ENCODE measurements around the gene ZNF124. TPM values are rescaled to one million over a fixed set of nuclear protein-coding genes. Genes with fewer than 3 reads are reported as not detected.
A peak's percentile ranks its signal among the peaks of the same experiment; 100 is the strongest.

Gene ZNF124
- total RNA-seq, 1 donor from 2014 or later, result 134 TPM

DNA sequence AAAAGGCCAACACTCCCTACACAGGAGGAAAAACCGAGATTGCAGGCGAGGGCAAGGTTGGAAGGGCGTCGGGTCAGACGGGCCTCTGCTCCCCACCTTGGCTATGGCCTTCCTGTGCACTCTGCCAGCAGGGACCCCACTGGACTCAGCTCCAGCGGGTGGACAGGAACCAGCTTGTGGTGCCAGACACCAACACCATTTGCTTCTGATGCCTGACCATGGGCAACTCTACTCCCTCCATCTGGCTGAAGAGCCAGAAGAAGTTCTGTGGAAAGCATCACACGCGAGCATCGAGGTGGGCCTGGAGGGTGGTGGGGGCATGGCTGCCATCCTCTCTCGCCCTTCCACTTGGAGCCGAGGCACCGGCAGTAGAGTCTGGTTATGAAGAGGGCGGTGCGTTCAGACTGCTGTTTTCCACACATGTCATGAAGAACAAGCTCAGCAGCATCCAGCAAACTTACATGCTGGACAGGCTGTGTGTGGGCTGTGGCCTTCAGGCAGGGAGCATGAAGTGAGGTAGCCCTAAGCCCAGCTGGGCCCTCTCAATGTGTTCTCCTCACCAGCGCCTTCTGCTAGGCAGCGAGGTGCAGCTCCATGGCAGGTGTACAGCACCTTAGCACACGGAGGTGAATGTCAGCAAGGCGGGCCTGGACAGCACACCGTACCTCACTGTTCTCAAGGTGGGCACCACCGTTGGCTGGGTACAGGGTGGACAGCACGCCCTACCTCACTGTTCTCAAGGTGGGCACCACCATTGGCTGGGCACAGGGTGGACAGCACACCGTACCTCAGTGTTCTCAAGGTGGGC lies 52.0 kb downstream of the ZNF124 start:
- TF ChIP-seq, protein P1, sequence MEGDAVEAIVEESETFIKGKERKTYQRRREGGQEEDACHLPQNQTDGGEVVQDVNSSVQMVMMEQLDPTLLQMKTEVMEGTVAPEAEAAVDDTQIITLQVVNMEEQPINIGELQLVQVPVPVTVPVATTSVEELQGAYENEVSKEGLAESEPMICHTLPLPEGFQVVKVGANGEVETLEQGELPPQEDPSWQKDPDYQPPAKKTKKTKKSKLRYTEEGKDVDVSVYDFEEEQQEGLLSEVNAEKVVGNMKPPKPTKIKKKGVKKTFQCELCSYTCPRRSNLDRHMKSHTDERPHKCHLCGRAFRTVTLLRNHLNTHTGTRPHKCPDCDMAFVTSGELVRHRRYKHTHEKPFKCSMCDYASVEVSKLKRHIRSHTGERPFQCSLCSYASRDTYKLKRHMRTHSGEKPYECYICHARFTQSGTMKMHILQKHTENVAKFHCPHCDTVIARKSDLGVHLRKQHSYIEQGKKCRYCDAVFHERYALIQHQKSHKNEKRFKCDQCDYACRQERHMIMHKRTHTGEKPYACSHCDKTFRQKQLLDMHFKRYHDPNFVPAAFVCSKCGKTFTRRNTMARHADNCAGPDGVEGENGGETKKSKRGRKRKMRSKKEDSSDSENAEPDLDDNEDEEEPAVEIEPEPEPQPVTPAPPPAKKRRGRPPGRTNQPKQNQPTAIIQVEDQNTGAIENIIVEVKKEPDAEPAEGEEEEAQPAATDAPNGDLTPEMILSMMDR (conservative IDR thresholded peaks at IDR 0.05), result no peak
- DNase-seq (ENCODE audit: extremely low spot score, unreplicated experiment), result peak; percentile 53
- Mint-ChIP-seq H3K9me3 (no peaks in the 10 kb centered on the region), H3K4me3 (no peak overlapping the region), H3K27me3 (no peaks in the 10 kb centered on the region), H3K27ac (no peak overlapping the region), H3K4me1 (ENCODE audit: unreplicated experiment) (no peaks in the 10 kb centered on the region), H3K36me3 (no peaks in the 10 kb centered on the region)

DNA sequence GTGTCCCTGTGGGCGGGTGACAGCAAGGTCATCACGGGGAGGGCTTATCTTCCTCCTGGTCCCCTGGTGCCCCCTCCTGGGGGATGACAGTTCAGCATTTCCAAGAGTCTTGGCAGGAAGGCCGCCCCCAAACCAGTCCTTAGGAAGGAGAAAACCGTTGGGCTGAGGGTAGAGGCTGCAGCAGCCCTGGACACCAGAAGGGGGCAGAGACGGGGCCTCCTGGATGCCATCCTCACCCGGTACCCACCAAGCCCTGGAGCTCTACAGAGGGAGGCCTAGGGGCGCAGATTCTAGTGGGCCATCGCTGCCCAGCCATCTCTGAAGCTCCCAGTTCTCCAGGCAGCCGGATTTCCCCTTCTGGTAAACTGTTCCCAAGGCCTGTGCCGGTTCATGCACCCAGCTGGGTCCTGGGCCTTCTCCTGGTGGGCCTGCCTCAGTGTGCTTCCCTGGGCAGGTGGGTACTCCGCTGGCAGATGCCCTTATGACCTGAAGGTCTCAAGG lies 52.8 kb downstream of the ZNF124 start:
- H3K27me3 Mint-ChIP-seq, result no peaks in the 10 kb centered on the region
- no peaks in the 10 kb centered on the region for H3K4me1 Mint-ChIP-seq (ENCODE audit: unreplicated experiment)
- TF ChIP-seq, protein P1 (conservative IDR thresholded peaks at IDR 0.05), result peak; percentile 28
- no peak overlapping the region for H3K4me3 Mint-ChIP-seq
- H3K27ac Mint-ChIP-seq, result no peak overlapping the region
- DNase-seq (ENCODE audit: extremely low spot score, unreplicated experiment), result peak; percentile 67
- H3K9me3 Mint-ChIP-seq, result no peaks in the 10 kb centered on the region
- H3K36me3 Mint-ChIP-seq, result no peaks in the 10 kb centered on the region

DNA sequence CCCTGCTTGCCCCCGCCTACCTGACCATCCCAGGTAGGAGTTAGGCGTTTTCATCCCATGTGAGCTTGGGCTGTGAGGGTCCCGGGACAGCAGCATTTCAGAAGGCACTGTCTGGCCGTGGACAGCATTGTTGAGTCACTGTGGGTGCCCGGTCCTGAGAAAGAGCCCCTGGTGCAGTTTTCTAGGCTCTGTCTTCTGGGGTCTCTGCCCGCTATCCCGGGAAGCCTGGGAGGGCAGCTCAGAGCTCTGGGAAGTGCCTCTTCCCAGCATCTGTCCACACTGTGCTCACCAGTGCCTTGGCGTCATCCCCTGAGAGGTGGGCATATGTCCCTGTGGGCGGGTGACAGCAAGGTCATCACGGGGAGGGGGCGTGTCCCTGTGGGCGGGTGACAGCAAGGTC lies 56.3 kb downstream of the ZNF124 start:
- TF ChIP-seq, protein P1 (conservative IDR thresholded peaks at IDR 0.05), result no peak
- H3K27me3 Mint-ChIP-seq, result peaks cover 4% of the 10 kb centered on the region
- peak; percentile 58 for DNase-seq (ENCODE audit: extremely low spot score, unreplicated experiment)
- peaks cover 5% of the 10 kb centered on the region for H3K4me1 Mint-ChIP-seq (ENCODE audit: unreplicated experiment)
- no peak overlapping the region for H3K27ac Mint-ChIP-seq
- no peaks in the 10 kb centered on the region for H3K9me3 Mint-ChIP-seq
- no peak overlapping the region for H3K4me3 Mint-ChIP-seq
- H3K36me3 Mint-ChIP-seq, result peaks cover 4% of the 10 kb centered on the region

DNA sequence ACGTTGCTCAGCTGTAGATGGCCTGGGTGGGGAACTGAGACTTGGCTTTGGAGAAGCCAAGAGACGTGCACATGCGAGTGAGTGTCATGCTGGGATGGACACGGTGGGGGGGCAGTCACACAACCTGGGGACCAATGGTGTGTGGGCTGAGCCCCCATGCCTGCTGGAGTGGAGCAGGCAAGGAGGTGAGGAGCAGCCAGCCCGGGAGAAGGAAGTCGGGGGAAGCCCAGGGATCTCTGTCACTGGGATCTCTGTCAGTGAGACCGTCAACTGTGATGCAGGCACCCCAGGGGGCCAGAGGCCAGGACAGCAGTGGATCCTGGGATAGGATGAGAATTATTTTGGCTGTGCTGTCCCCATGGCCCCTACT lies 56.7 kb downstream of the ZNF124 start:
- Mint-ChIP-seq H3K27me3 (peaks cover 4% of the 10 kb centered on the region), H3K36me3 (peaks cover 5% of the 10 kb centered on the region), H3K9me3 (no peaks in the 10 kb centered on the region), H3K4me1 (ENCODE audit: unreplicated experiment) (peaks cover 5% of the 10 kb centered on the region), H3K4me3 (peak overlapping the region; percentile 39), H3K27ac (peak overlapping the region; percentile 82)
- peak; percentile 59 for DNase-seq (ENCODE audit: extremely low spot score, unreplicated experiment)
- TF ChIP-seq, protein P1 (conservative IDR thresholded peaks at IDR 0.05), result no peak

DNA sequence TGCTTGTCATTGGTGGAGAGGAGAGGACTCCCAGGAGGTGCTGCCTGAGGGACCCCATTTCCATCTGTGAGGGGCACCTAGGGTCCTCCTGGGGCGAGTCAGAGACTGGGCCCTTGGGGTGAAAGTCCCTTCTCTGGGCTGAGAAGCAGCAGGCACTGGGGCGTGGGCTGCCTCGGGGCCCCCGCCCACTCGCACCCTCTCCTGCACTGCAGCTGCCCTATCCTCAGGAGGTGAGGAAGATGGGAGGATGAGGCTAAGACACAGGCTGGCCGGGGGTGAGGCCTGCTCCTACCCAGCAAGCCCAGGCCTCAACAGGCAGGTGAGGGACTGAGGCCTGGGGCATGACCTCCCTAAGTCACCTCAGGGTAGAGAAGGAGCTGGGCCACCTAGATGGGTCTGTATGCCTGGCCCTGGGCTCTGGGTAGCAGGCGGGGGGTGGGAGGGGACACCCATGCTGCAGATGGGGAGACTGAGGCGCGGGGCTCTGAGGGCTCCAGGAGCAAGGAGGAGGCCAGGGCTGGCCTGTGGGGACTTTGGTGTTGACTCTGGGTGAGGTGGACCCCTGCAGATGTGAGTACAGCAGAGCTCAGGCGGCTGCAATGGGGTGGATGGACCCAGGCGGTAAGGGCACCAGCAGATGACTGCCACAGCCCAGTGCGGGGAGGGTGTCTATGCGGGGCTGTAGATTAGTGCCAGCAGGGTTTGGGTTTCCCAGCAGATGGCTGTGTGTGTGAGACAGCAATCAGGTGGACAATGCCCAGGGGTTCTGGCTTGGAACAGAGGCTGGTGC lies 57.3 kb downstream of the ZNF124 start:
- Mint-ChIP-seq H3K4me3 (peak overlapping the region; percentile 39), H3K9me3 (no peaks in the 10 kb centered on the region)

More for the DNA sequence above, 57.3 kb downstream of the ZNF124 start:
- TF ChIP-seq, protein P1 (conservative IDR thresholded peaks at IDR 0.05), result no peak
- peaks cover 4% of the 10 kb centered on the region for H3K27me3 Mint-ChIP-seq
- peak; percentile 58 for DNase-seq (ENCODE audit: extremely low spot score, unreplicated experiment)
- peaks cover 9% of the 10 kb centered on the region for H3K4me1 Mint-ChIP-seq (ENCODE audit: unreplicated experiment)
- H3K27ac Mint-ChIP-seq, result peak overlapping the region; percentile 82
- H3K36me3 Mint-ChIP-seq, result peaks cover 7% of the 10 kb centered on the region
